Activated gamma-delta T cell treated with anti-CD3 and anti-CD28 coated beads, Interleukin-2, amount 50 U/mL, for 16 hours (primary cell): Measurements from ENCODE around the gene PYGL.
"Not testable (repeated sequence)": the region's sequence is repeated elsewhere in the genome, so short reads cannot be mapped to it uniquely, and the experiment has no call there.

Source experiments
- DNase-seq: peaks from one replicate; pipeline ENCODE4 v3.0.0-alpha.2; 2020; ENCODE audit warnings: low read depth

PYGL gene

DNA sequence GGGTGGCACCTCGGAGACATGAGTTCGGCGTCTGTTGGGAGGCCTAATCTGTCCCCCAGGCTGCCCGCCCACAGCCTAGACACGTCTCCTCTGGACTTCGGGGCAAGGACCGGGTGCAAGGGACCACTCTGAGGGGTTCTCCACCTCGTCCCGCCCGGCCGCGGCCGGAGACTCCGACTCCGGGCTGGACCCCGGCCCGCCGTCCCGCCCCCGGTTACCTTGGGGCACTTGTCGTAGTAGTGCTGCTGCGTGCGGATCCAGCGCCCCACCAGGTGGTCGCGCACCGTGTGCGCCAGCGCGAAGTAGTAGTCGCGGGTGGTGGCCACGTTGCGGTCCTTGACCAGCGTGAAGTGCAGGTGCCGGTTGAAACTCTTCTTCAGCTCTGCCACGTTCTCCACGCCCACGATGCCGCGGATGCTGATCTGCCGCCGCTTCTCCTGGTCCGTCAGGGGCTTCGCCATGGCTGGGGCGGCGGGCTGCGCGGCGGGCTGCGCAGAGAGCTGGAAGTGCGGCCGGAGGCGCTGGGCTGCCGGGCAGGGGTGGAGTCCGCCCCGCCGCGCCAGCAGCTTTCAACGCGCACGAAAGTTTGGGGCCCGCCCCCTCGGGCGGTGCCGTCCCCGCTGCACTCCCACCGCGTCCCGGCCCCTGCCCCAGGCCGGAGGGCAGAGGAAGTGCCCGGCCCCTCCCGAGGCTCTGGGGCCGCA is at the start of gene PYGL:
Gene PYGL, minus strand, starts transcription at position 541 of the 704 bp plus-strand sequence. Its CDS starts 80 bp downstream, at position 461.
- DNase-seq: no peak

DNA sequence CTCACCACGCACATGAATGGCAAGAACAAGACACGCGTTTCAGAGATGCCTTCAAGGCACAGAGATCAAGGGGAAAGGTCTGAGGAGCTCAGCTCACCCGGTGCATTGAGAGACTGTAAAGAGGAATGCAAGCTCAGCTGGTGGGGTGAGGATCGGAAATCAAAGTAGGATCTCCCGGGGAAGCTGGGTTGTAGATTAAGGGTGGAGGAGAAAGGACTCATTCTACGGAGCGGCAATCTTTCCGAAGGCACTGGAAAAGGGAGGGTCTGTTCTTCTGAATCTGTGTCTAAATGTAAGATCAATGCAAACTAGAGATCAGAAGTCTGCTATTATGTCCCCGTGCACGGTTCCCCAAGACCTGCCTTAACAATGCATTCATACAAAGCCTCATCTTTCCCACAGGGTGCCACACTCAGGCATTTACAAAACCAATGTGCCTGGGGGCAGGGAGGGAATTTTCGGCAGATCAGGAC is 41.6 kb upstream of the PYGL start:
- no peak for DNase-seq

DNA sequence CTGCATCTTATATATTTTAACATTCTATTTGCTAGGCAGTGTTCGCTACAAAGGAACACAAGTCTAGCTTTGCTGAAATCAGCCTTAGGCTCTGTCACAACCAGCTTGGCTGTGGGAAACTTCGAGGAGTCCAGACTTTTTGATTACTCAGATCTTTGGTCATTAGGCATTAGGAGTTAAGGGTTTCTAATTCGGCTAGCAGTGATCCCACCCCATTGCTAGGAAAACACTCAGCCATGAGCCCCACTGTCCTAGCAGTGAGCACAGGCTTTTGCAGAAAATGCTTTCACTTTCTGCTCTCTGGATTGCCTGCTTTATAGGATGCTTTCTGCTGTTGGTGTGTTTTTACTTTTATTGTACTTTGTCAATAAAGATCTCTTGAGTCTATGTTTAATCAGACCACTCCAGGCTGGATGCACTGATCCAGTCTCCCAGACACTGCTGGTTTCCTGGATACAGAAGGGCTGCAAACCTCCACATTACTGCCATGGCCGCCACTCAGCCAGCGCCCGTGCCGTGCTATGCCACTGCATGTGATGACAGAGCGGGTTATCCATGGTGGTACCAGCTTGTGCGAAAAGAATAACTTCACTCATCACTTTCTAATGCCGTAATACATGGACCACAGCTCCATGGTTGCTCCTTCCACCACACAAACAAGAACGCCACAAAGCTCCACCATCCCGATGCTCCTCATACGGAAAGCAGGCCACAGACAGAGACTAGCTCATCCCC is 41.0 kb upstream of the PYGL start:
- no peak for DNase-seq

DNA sequence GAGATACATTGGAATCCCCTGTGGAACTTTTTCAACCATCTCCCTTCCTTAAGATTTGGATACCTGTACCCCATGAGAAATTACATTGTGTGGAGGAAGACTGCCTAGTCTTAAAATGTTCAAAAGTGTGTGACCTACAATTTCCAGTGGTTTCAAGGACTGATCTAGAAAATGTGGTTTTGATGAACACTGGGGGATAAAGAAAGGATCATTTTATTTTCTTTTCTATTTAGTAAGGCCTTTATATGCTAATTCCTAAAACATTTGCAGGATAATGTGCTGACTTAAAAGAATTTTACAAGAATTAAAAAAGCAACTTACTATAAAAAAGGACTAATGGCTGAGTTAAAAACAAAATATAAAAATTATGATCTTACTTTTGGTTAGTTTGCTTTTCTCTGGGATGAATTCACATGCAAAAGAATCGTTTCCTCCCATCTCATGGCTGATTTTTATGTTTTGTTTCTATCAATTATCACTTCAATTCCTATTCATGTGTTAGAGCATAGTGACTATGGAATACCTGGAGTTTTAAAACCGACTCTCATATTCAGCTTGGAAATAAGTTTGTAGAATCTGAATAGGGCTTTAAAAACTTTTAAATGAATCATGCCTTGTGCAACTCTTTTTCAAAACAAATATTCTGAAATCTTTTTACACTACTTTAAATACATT is 39.9 kb upstream of the PYGL start:
- no peak for DNase-seq

DNA sequence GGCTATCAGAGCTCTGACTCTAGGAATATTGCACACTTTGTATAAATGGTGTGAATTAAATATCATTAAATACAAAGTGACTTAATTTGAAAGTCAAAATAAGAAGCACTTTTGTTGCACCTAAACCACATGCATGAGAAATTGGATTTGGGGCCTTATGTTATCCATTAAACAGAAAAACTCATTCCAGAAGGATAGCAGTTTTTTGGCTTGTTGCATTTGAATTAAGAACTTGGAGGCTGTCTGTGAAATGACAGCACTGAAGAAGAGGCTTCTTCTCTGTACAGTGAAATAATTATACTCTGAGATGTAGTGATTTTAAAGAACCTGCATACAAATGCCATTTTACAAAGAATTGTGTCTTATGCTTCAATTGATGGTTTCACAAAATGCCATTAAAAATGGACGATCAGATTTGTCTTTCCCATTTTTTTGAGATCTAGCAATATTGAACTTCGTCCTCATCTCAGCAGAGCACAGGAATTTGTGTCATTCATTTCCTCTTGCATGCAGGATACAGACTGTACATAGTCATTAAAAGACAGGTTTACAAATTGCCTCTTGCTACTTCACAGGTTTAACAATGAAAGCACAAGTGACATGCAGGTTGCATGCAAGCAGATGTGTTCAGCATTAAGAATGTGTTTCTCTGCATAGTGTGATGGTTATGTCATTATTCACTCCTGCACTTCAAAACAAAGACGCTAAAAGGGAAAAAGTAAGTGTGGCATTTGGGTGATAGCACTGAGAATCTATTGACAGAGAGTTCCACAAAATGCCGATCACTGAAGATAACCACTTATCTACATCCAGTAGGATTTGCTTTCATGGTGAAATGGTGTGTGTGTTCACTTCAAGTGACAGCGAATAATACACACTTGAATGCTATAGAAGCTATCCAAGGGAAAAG is 35.9 kb upstream of the PYGL start:
- no peak for DNase-seq

DNA sequence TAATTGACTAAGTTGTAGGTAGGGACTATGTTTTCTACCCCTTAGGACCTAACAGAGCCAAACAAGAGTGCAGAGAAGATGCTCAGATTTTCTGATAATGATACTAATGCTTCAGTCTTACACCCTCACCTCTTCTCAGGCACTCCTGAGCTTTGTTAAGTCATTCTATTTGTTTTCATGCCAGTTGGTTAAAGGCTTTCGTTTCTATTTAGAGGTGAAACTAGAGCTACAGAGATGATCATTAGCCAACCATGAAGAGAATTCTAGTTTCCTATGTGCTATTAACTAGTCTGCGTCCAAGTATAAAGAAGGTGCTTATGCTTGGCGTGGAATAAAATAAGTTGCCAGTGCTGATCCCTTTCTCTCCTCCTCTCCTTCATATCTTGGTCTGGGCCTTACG is 34.6 kb upstream of the PYGL start:
- DNase-seq: no peak

DNA sequence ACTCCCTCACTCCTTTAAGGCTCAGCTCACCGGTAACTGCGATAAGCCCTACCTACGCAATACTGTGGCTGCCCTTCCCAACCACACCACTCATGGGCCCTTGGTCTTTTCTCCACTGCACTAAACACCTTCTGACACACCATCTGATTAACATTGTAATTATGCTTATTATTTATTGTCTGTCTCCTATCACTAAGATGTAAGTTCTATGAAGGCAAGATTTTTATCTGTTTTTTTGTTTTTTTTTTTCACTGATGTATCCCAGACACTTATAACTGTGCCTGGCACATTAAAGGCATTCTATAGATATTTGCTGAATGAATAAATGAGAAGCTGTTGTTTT is 34.2 kb upstream of the PYGL start:
- DNase-seq: no peak

DNA sequence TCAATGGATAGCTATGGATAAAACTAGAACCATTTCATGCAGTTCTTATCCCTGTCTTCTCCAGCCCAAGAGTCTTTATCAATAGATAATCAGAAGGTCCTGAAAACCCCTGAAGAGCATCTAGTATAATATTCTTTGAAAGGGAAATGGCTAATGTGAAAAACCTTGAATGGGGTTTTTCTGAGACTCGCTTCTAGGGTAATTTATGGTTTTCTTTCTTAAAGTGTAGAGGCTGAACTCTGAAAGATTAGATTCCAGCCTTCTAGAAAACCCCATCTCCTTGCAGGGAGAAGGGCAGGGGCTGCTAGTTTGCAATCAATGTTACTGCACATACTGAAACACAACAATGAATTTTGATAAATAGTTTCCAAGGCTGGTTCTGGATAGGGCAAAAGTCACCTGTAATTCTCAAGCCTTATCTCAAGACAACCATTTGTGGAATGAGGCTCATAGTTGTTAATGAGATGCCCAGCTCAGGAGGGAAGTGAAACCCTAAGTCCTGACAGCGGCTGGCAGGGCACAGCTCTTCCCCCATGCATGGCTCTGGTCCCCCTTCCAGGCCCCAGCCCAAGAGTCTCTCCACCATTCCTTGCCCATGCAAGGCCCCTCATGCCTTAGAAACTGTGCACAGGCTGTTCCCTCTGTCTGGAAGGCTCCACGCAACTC is 33.7 kb upstream of the PYGL start:
- DNase-seq: no peak

DNA sequence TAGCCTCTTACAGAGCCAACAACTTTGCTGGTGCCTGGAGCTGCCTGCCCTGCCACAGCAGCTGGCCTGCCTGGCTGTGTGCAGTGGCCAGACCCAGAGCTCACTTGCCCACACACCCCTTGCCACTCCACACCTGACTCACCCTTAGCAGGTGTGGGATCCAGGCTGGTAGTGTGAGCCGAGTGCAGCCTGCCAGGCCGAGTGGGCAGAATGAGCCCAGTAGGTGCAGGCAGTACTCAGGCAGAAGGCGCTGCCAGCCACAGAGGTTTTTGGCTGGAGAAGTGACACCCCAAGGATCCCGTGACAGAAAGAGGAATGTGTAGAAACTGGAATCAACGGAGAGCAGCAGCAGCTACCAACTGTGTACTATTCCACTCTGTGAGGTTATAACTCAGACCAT is 29.8 kb upstream of the PYGL start:
- no peak for DNase-seq

DNA sequence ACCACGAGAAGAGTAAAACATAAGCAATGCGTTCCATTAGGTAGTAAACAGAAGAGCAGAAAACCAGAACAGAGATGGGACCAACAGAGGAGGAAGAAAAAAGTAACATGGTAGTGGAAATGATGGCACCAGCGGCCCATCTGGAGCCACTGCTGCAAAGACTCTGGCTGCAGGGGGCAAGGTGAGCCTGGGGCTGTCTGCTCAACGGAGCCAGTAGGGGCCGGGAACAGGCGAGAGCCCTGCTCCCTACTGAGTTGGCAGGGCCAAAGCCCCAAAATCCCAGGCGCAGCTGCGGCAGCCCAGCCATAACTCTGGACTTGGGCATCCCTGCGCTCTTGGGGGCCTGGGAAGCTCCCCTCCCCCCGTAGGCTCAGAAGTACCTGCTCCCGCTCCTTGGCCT is 28.5 kb upstream of the PYGL start:
- DNase-seq: no peak

DNA sequence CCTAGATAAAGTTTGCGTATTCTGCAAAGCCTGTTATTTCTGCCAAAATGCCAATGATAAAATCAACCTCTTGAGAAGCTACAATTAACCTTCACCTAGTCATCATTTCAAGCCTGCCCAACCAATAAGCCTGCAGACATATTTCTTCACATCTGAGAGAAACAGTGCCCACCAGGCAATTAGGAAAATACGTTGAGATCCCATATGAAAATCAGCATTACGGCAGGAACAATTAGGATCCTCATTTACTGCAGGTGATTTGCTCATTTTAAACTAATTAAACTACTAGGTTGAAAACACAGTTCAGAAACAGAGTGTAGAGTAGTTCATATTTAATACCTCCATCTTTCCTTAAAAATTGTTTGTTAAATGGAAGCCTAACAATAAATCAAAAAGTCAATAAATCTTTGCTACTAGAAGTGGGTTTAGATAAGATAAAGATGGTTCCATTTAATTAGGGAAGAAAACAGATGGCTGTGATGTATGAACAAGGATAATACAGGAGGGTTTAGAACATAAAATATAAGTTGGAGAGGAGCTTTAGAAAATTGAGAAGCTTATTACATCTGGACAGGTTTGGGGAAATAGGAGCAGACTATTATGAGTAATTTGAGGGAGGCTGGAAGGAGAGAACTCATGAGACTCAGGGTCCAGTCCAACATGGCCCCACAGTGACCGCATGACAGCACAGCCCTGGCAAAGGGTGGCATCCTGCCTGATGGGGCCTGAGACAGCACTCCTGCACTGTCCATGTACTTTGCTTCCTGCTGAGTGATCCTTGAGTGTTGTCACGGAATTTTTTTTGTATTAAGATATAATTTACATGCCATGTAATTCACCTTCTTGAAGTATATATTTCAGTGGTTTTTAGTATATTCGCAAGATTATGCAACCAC is 26.9 kb upstream of the PYGL start:
- DNase-seq: no peak

DNA sequence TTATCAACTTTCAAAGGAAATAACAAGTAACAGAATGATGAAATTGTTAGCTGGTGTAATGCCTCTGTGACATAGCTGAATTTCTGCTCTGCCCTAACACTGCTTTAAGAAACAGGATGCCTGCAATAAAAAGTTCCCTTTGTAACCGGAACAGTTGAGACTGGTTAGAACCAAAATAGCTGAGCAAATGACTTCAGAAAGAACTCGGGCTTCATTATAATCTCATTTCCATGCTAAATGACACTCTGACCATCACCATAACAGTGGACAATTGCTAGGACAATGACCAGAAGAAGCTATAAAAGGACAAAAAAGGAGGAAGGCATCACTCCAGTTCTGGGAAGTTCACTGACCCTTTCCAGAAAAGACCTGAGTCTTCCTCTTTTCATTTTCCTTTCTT is 23.5 kb upstream of the PYGL start:
- no peak for DNase-seq

DNA sequence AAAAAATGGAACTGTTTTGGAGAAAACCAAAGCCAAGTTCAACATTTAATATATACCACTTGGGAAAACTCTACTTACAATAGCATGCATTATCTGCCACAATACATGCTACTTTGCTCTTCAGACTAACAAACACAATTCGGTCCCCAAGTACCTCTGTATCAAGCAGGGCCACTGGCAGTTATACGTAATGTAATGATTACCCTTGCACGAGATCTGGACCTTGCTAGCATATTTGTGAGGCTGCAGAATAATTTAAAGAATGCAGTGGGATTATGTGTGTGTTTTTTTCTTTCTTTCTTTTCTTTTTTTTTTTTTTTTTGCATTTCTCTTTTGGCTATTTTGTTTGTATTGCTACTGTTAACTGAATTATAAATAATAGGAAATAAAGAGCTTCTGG is 22.8 kb upstream of the PYGL start:
- DNase-seq: no peak

DNA sequence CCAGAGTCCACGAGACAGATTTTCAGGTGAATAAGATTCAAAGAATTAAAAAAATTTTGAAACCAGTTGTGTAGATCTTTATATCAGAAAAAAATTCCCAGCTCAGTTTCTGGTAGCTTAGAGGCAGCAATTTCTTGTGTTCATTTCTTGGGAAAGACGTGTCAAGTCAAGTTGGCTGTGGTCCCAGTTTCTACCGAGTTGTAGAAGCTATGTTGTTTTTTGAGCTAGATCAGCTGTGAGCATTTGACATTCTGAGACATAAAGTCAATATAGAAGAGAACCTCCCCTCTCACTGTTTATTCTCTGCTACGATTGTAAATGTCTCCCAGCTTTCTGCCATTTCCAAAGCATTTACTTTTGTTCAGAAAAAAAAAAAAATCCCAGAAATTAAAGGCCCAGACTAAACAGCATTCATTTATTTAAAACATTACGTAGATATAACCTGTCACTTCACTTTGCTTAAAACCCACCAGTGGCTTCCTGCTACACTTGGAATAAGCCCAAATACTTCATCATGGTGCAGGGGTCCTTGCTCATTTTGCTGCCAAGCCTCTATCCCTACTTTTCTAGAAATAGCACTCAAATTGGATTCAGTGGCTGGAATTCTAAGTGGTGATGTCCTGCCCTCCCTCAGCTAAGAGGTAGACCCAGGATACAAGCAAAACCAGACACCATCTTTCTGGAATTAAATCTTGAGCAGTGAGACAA is 20.6 kb upstream of the PYGL start:
- no peak for DNase-seq

DNA sequence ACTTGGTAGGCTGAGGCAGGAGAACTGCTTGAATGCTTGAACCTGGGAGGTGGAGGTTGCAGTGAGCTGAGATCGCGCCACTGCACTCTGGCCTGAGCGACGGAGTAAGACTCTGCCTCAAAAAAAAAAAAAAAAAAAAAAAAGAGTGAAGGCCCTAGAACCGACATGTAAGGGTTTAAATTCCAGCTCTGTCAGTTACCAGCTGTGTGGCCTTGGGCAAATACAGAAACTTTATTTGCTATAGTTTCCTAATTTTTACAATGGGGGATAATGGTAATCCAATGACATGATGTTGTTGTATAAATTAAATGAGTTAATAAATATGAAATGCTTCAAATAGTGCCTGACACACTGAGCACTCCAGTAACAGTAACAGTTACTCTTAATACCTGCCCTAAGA is 19.6 kb upstream of the PYGL start:
- no peak for DNase-seq

DNA sequence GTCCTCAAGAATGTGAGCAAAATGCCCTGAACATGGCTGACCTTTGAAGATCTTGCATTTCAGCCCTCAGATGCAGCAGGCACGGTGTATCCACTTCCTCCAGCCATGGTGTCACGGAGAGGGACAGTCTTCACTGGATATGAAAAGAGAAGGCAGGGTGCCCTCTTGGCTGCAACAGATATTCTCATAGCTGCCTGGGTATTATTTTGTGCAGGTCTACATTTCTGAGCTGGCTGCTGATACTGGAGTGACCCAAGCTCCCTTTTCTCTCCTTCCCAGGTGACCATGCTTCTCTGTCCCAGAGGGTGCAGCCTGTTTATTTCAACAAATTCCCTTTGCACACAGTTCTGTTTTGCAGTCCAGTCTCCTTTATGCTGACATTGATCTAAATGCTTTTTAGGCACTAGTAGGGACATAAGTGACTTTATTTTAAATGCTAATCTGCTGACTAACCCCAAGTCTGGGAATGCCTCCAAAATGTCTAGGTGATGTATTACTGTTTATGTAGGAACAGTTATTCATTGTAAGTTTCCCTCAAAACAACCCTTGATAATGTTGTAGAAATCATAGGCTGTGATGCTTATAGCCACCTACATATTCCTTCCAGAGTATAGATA is 17.4 kb upstream of the PYGL start:
- no peak for DNase-seq

DNA sequence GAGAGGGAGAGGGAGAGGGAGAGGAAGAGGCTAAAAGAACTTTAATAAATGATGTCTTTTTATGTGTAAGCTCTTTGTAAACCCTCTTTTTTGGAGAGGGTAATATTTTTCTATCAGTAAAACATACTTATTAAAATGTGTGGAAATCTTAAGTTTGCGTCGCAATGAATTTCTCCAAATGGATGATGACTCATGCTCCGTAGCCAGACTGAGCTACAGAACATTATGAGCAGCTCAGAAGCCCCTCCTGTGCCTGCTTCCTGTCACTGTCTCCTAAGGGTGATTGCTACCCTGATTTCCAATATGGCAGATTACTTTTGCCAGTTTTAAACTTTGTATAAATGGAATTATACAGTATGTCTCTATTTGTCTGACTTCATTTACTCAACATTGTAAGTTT is 13.0 kb upstream of the PYGL start:
- no peak for DNase-seq

DNA sequence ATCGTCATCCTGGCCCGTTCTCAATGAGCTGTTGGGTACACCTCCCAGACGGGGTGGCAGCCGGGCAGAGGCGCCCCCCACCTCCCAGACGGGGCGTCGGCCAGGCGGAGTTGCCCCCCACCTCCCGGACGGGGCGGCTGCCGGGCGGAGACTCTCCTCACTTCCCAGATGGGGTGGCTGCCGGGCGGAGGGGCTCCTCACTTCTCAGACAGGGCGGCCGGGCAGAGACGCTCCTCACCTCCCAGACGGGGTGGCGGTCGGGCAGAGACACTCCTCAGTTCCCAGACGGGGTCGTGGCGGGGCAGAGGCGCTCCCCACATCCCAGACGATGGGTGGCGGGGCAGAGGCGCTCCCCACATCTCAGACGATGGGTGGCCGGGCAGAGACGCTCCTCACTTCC is 12.1 kb upstream of the PYGL start:
- not testable (repeated sequence) for DNase-seq

DNA sequence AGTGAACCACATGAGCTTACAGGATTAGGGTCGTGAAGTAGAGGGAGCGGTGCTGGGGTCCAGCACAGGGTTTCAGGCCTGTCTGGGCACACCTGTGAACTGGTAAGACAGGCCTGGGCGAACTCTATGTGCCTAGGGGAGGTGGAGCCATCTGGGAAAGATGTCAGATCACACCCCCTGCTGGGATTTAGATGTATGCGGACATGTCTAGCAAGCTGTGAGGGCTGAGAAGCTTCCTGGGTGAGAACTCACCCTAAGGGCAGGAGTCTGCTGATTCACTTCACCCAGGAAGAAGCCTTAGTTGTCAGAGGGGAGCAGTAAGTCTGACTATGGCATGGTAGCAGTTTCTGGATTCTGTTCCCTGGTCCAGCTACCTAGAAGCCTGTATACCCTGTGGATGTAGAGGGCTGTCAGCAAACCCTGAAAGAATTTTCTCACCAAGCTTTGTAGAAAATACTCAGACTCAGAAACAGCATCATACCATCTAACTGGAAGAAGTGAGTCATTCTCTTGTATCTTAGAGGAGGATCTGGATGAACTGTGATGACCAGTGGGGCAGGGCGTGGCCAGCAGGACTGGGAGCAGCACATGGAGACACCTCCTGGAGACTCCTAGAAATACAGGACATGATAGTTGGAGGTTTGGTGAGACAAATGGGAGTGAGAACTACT is 11.2 kb upstream of the PYGL start:
- no peak for DNase-seq
